Measurements from ENCODE around the gene PMVK. TPM values are rescaled to one million over a fixed set of nuclear protein-coding genes. Genes with fewer than 3 reads are reported as not detected.

PMVK gene
- total RNA-seq, 1 donor from 2014 or later = 11.8 TPM

- TF ChIP-seq, protein P1, sequence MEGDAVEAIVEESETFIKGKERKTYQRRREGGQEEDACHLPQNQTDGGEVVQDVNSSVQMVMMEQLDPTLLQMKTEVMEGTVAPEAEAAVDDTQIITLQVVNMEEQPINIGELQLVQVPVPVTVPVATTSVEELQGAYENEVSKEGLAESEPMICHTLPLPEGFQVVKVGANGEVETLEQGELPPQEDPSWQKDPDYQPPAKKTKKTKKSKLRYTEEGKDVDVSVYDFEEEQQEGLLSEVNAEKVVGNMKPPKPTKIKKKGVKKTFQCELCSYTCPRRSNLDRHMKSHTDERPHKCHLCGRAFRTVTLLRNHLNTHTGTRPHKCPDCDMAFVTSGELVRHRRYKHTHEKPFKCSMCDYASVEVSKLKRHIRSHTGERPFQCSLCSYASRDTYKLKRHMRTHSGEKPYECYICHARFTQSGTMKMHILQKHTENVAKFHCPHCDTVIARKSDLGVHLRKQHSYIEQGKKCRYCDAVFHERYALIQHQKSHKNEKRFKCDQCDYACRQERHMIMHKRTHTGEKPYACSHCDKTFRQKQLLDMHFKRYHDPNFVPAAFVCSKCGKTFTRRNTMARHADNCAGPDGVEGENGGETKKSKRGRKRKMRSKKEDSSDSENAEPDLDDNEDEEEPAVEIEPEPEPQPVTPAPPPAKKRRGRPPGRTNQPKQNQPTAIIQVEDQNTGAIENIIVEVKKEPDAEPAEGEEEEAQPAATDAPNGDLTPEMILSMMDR (conservative IDR thresholded peaks at IDR 0.05; ENCODE audit: low read depth, low read length) = no peak
- DNase-seq (ENCODE audit: low read depth) = no peak
These were observed 18.7 kb upstream of the PMVK start for GRCh38 chr1:154955039-154955717.

DNA sequence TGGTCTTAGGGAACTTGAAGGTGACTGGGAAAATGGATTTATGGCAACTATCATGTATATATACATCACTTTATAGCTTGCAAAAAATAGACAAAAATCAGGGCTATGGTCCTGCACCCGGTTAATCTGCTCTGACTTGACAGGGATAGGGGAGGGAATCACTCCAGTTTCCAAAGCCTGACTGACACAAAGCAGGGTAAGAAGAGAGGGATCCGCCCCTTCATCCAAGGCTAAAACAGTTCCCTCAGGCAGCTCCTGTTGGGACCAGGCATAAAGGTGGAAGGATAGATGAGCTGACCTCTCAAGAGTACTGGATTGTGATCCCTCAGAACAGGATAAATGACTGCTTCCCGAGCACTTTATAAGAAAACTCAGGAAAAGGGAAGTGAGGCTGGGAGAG lies 18.0 kb upstream of the PMVK start:
- no peak overlapping the region for H3K4me3 ChIP-seq (ENCODE audit: low read depth, low read length)
- no peak for DNase-seq (ENCODE audit: low read depth)
- TF ChIP-seq, protein P1 (conservative IDR thresholded peaks at IDR 0.05; ENCODE audit: low read depth, low read length) = no peak

More at GRCh38 chr1:154955039-154955717, 18.7 kb upstream of the PMVK start:
- H3K4me3 ChIP-seq (ENCODE audit: low read depth, low read length) = peak overlapping the region; percentile 69

DNA sequence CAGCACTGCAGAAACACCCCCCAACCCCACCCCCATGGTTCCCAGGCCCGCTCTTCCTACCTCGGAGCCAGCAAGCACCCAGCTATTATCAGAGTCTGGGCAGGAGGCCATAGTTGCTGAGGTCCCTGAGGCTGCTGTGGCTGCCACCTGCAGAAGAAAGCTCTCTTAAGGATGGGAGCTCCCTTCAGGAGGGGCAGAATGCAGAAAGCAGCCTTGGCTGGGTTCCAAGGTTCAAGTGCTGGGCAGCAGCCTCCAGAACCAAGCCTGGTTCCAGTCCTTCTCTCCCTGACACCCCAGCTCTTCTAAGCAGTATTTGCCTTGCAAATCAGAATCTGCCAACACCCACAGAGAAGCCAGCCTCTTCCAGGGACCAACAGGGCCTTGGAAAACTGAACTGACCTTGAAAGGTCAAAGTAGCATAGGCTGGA lies 17.1 kb upstream of the PMVK start:
- TF ChIP-seq, protein P1 (conservative IDR thresholded peaks at IDR 0.05; ENCODE audit: low read depth, low read length) = no peak
- H3K4me3 ChIP-seq (ENCODE audit: low read depth, low read length) = no peak overlapping the region
- DNase-seq (ENCODE audit: low read depth) = no peak

- TF ChIP-seq, protein P1 (conservative IDR thresholded peaks at IDR 0.05; ENCODE audit: low read depth, low read length) = no peak
- DNase-seq (ENCODE audit: low read depth) = no peak
These were observed 16.1 kb upstream of the PMVK start for GRCh38 chr1:154952664-154953063.

GRCh38 chr1:154951901-154952657 lies 15.6 kb upstream of the PMVK start:
- TF ChIP-seq, protein P1 (conservative IDR thresholded peaks at IDR 0.05; ENCODE audit: low read depth, low read length) = no peak
- H3K4me3 ChIP-seq (ENCODE audit: low read depth, low read length) = no peak overlapping the region
- no peak for DNase-seq (ENCODE audit: low read depth)

More at GRCh38 chr1:154952664-154953063, 16.1 kb upstream of the PMVK start:
- H3K4me3 ChIP-seq (ENCODE audit: low read depth, low read length) = no peak overlapping the region

DNA sequence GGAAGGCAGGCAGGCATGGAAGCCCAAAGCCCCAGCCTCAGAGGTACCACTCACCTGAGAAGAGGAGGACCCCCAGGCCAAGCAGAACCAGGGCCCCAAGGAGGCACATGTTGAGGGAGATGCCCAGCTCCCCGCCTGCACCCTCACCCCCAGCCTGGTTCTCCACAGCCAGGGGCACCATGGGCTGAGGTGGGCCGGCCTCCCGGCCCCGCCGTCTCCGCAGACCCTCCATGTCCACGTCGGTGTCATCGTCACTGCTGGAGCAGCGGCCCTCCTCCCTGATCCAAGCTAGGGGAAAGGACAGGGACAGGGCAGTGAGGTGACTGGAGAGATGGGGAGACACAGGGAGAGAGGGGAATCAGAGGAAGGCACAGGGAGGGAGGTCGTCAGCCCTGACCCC lies 11.6 kb upstream of the PMVK start:
- TF ChIP-seq, protein P1 (conservative IDR thresholded peaks at IDR 0.05; ENCODE audit: low read depth, low read length) = no peak
- DNase-seq (ENCODE audit: low read depth) = no peak
- no peak overlapping the region for H3K4me3 ChIP-seq (ENCODE audit: low read depth, low read length)
